Gastrocnemius medialis (tissue), 4 donors: ENCODE measurements around the gene MBNL2.

ENCODE experiments used
- POLR2A ChIP-seq, 2 donors: fragments of 450-650 bp; IDR thresholded peaks; one replicate each; pipeline ENCODE4 v1.6.1; 2017; ENCODE audit warnings: antibody characterized with exemption in 2 of 2, mild to moderate bottlenecking in 2 of 2, moderate library complexity in 2 of 2
- TF ChIP-seq, protein P1 (sequence below), 5 experiments: fragments of 450-650 bp in 3 of 5; fragments of 200-600 bp in 2 of 5; sonication (generic) in 2 of 5; IDR thresholded peaks in 4 of 5; conservative IDR thresholded peaks in 1 of 5; 1 replicate in 4 of 5; 2 replicates in 1 of 5; pipeline ENCODE4 v1.5.1; 2016 to 2019; ENCODE audit warnings: antibody characterized with exemption in 5 of 5, mild to moderate bottlenecking in 3 of 5, moderate library complexity in 3 of 5

DNA sequence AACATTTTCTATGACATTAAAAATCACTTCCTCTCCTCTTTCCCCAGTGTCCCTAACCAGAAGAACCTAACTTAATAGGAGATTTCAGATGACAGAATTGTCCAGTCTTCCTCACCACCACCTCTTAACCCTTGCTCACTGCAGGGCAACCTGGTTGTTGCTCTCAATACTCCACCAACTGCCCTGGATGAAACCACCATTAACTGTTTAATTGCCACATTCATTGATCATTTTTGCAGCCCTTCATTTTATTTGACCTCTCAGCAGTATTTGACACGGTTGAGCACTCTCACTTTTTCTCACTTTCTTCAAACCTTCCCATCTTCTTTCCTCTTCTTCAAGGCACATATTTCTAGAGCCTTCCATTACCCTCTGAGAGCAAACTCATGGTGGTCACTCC lies 84.0 kb downstream of the MBNL2 start:
- TF ChIP-seq, protein P1, sequence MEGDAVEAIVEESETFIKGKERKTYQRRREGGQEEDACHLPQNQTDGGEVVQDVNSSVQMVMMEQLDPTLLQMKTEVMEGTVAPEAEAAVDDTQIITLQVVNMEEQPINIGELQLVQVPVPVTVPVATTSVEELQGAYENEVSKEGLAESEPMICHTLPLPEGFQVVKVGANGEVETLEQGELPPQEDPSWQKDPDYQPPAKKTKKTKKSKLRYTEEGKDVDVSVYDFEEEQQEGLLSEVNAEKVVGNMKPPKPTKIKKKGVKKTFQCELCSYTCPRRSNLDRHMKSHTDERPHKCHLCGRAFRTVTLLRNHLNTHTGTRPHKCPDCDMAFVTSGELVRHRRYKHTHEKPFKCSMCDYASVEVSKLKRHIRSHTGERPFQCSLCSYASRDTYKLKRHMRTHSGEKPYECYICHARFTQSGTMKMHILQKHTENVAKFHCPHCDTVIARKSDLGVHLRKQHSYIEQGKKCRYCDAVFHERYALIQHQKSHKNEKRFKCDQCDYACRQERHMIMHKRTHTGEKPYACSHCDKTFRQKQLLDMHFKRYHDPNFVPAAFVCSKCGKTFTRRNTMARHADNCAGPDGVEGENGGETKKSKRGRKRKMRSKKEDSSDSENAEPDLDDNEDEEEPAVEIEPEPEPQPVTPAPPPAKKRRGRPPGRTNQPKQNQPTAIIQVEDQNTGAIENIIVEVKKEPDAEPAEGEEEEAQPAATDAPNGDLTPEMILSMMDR (IDR thresholded peaks at IDR 0.05 in 4 of 5, conservative IDR thresholded peaks at IDR 0.05 in 1 of 5) = no peak
- TF ChIP-seq POLR2A (IDR thresholded peaks at IDR 0.05) = no peak
